Upper lobe of right lung (tissue), 1 donor: ENCODE results near the gene UNC80. TPM values are rescaled to one million over a fixed set of nuclear protein-coding genes. Genes with fewer than 3 reads are reported as not detected.
A peak's percentile ranks its signal among the peaks of the same experiment; 100 is the strongest.

Experiments used
- ATAC-seq: fragments of 200-7000 bp; cut with Tn5 transposase; one replicate; pipeline ENCODE4 v1.9.1; 2020; ENCODE audit warnings: mild to moderate bottlenecking, moderate library complexity
- DNase-seq: peaks from one replicate; pipeline ENCODE4 v3.0.0-alpha.2; 2020
- H3K27ac ChIP-seq: fragments of 200-600 bp; one replicate; pipeline ENCODE4 v1.8.0; 2022
- H3K27me3 ChIP-seq: fragments of 200-600 bp; one replicate; pipeline ENCODE4 v1.8.0; 2022; ENCODE audit warnings: mild to moderate bottlenecking
- H3K36me3 ChIP-seq: fragments of 200-600 bp; one replicate; pipeline ENCODE4 v1.8.0; 2022
- H3K4me1 ChIP-seq: fragments of 200-600 bp; one replicate; pipeline ENCODE4 v1.8.0; 2022
- H3K4me3 ChIP-seq: fragments of 200-600 bp; one replicate; pipeline ENCODE4 v1.8.0; 2022; ENCODE audit warnings: mild to moderate bottlenecking
- H3K9me3 ChIP-seq: fragments of 200-600 bp; one replicate; pipeline ENCODE4 v1.8.0; 2022
- intact Hi-C: fragments of 100-400 bp; cut with DNase I; formaldehyde crosslinking; loops from one replicate; pipeline ENCODE4 v1.11.0; 2022
- total RNA-seq: library from RNA; stranded (reverse); fragmentation: NEBNext Ultra II Directional; extraction: Animal tissue kit (Norgen Biotek cat#: 25700); gene quantifications from one replicate; pipeline ENCODE4 v1.2.1, GENCODE V29; 2021
- TF ChIP-seq, protein P1 (sequence below): fragments of 200-600 bp; IDR thresholded peaks from one replicate; pipeline ENCODE4 v1.8.0; 2022; ENCODE audit warnings: antibody characterized with exemption
- donor health status: DM: no; HTN: yes; CAD: no; lungs with severe emphysema.

The UNC80 gene
- total RNA-seq, 1 donor from 2014 or later, result not detected

DNA sequence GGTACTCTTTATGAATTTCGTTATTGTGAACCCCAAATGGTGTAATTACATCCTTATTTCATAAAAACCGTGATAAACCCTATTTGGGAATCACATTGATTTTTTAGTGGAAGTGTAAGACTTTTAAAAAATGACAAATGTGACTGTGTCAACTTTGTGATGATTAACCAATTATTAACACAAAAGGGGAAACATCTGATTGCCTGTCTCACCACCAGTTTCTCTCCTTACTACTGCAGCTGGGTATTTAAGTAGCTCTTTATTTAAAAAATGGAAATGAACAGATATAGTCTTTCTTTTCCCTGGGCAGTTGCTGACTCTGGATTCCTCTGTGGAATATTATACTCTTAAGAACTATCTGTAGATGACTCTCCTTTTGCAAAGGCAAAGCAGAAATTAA, 219.2 kb downstream of the UNC80 start:
- H3K36me3 ChIP-seq, result no peaks in the 10 kb centered on the region
- DNase-seq (no peak), ATAC-seq (no peak)
- no peaks in the 10 kb centered on the region for H3K9me3 ChIP-seq
- H3K27ac ChIP-seq, result no peak overlapping the region
- H3K4me3 ChIP-seq, result no peak overlapping the region
- TF ChIP-seq, protein P1, sequence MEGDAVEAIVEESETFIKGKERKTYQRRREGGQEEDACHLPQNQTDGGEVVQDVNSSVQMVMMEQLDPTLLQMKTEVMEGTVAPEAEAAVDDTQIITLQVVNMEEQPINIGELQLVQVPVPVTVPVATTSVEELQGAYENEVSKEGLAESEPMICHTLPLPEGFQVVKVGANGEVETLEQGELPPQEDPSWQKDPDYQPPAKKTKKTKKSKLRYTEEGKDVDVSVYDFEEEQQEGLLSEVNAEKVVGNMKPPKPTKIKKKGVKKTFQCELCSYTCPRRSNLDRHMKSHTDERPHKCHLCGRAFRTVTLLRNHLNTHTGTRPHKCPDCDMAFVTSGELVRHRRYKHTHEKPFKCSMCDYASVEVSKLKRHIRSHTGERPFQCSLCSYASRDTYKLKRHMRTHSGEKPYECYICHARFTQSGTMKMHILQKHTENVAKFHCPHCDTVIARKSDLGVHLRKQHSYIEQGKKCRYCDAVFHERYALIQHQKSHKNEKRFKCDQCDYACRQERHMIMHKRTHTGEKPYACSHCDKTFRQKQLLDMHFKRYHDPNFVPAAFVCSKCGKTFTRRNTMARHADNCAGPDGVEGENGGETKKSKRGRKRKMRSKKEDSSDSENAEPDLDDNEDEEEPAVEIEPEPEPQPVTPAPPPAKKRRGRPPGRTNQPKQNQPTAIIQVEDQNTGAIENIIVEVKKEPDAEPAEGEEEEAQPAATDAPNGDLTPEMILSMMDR, result no peak
- intact Hi-C loops, result no loop called here
- H3K4me1 ChIP-seq, result no peaks in the 10 kb centered on the region
- no peaks in the 10 kb centered on the region for H3K27me3 ChIP-seq

DNA sequence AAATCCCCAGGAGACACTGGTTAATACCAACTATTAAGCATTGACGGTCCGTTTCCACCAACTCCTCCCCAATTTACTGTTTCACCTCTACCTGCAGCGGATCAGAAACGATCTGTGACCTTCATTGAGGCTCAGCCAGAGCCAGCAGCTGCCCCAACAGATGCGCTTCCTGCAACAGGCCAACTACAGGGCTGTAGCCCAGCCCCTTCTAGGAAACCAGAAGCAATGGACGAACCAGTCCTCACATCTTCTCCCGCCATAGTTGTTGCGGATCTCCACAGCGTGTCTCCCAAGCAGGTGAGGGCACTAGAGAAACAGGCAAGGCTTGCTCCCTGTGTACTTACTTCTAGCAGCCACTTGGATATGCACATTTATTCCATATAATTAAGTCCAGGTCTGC, 222.3 kb downstream of the UNC80 start:
- Histone ChIP-seq H3K36me3 (no peaks in the 10 kb centered on the region), H3K4me3 (no peak overlapping the region), H3K27ac (no peak overlapping the region), H3K9me3 (no peaks in the 10 kb centered on the region), H3K27me3 (no peaks in the 10 kb centered on the region), H3K4me1 (no peaks in the 10 kb centered on the region)
- TF ChIP-seq, protein P1, result no peak
- no peak for ATAC-seq
- no peak for DNase-seq
- intact Hi-C loops, result no loop called here

DNA sequence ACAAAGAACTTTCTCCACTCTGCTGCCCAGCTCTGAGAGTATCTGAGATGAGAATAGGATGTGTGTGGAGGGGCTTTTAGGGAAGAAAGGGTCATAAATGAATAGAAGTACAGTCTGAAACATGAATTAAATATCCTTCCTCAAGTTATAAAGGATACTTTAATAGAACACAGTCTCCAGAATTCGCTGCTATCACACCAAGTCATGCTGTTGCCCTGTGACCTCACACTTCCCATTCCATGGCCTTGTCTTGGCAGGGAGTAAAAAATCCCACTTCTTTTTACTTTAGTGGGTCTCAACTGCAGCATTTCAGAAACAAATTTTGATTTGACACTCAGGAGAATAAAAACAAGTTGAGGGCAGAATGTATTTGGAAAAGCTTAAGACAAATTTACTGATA, 227.0 kb downstream of the UNC80 start:
- no peaks in the 10 kb centered on the region for H3K27me3 ChIP-seq
- DNase-seq, result no peak
- no peak overlapping the region for H3K27ac ChIP-seq
- no peaks in the 10 kb centered on the region for H3K9me3 ChIP-seq
- ATAC-seq, result no peak
- TF ChIP-seq, protein P1, result no peak
- H3K4me3 ChIP-seq, result no peak overlapping the region
- H3K4me1 ChIP-seq, result peaks cover 10% of the 10 kb centered on the region
- intact Hi-C loops, result no loop called here
- H3K36me3 ChIP-seq, result no peaks in the 10 kb centered on the region

DNA sequence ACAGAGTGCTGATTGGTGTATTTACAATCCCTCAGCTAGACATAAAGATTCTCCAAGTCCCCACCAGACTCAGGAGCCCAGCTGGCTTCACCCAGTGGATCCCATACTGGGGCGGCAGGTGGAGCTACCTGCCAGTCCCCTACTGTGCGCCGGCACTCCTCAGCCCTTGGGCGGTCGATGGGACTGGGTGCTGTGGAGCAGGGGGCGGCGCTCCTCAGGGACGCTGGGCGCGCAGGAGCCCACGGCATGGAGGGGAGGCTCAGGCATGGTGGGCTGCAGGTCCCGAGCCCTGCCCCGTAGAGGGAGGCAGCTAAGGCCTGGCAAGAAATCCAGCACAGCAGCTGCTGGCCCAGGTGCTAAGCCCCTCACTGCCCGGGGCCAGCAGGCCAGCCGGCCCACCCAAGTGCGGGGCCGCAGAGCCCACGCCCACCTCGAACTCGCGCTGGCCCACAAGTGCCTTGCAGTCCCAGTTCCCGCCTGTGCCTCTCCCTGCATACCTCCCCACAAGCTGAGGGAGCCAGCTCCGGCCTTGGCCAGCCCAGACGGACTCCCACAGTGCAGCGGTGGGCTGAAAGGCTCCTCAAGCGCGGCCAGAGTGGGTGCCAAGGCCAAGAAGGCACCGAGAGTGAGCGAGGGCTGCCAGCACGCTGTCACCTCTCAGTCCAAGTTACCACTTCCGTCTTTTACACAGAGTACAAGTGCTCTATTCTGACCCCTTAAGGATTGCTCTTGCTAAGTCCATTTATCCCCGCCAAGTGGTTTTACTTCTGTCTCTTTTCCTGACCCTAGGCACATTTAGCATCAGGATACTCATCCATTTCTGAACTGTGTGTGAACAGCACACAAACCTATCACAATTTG, 229.1 kb downstream of the UNC80 start:
- peaks cover 31% of the 10 kb centered on the region for H3K4me1 ChIP-seq
- TF ChIP-seq, protein P1, result no peak
- ATAC-seq (no peak), DNase-seq (no peak)
- no peak overlapping the region for H3K4me3 ChIP-seq
- H3K27ac ChIP-seq, result no peak overlapping the region
- H3K27me3 ChIP-seq, result no peaks in the 10 kb centered on the region
- no peaks in the 10 kb centered on the region for H3K36me3 ChIP-seq
- H3K9me3 ChIP-seq, result no peaks in the 10 kb centered on the region
- intact Hi-C loops, result no loop called here

DNA sequence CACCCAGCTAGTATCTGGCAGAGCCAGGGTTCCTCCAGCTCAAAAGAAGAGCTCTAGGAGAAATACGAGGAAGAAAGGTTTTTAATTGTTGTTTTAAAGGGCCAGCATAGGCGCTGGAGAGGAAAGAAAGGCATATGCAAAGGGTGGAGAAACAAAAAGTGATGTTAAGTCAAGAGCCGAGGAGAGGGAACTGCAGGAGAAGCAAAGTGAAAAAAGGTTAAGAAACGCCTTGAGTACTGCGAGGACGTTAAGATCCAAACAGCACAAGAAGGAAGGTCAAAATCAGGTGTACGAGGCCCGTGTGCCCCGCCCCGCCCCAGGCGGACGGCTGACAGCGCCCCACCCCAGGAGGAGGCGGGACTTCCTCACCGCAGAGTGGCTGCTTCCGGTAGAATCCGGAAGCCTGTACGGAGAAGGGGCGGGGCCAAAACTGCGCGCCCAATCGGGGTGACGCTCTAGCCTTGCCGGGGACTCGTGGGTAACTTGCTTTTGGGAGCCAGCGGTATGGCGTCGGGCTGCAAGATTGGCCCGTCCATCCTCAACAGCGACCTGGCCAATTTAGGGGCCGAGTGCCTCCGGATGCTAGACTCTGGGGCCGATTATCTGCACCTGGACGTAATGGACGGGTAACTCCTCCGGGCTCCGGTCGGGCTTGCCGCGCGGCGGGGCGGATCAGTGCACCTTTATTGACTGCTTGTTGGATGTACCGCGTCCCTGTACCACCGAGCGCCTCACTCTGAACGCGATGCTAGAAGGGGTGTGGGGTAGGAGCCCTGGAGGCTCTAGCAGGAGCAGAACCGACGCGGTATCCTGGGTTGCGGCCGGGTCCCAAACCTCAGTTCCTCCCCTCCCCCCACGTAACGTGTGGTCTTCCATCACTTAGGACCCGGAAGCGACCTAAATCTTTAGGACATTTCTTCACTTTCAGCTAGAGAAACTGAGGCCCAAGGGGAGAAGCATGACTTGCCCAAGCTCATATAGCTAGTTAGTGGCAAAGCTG, 230.8 kb downstream of the UNC80 start, which contains the start of gene RPE:
RPE (plus strand) TSS at position 481 of the 1,000 bp plus-strand sequence; CDS start at position 505, 24 bp downstream.
- H3K4me3 ChIP-seq, result peak within 1 kb of the TSS; percentile 99
- ATAC-seq (peak; percentile 100), DNase-seq (peak; percentile 99)
- no peaks in the 10 kb centered on the region for H3K27me3 ChIP-seq
- H3K4me1 ChIP-seq, result peaks cover 32% of the 10 kb centered on the region
- TF ChIP-seq, protein P1, result no peak
- peak within 1 kb of the TSS; percentile 80 for H3K27ac ChIP-seq
- no peaks in the 10 kb centered on the region for H3K9me3 ChIP-seq
- intact Hi-C loops, result no loop called here
- no peaks in the 10 kb centered on the region for H3K36me3 ChIP-seq
